DND-41 (cell line): ENCODE data around the gene ORM2.

Source experiments
- ATAC-seq: fragments of 200-7000 bp; cut with Tn5 transposase; 3 replicates; pipeline ENCODE4 v1.9.1; 2021; ENCODE audit warnings: low read depth; ENCODE audit not compliant: insufficient read depth
- DNase-seq: peaks from one replicate; pipeline ENCODE4 v3.0.0-alpha.2; 2020
- H2AFZ ChIP-seq: 2 replicates; pipeline ENCODE4 v1.6.0; 2012; ENCODE audit warnings: low read depth, low read length
- H3K27ac ChIP-seq: 2 replicates; pipeline ENCODE4 v1.5.1; 2012; ENCODE audit warnings: low read length, inconsistent platforms
- H3K27me3 ChIP-seq: fragments of 200-600 bp; sonication (generic); 2 replicates; pipeline ENCODE4 v1.6.0; 2012; ENCODE audit warnings: low read length, mild to moderate bottlenecking, inconsistent platforms; ENCODE audit not compliant: insufficient read depth, poor library complexity
- H3K36me3 ChIP-seq: 2 replicates; pipeline ENCODE4 v1.5.1; 2012; ENCODE audit warnings: low read length, inconsistent platforms; ENCODE audit not compliant: insufficient read depth
- H3K4me1 ChIP-seq: 2 replicates; pipeline ENCODE4 v1.5.1; 2012; ENCODE audit warnings: mild to moderate bottlenecking, low read length; ENCODE audit not compliant: insufficient read depth
- H3K4me2 ChIP-seq: 2 replicates; pipeline ENCODE4 v1.6.0; 2012; ENCODE audit warnings: mild to moderate bottlenecking, moderate library complexity, low read length, inconsistent platforms; ENCODE audit not compliant: insufficient read depth
- H3K4me3 ChIP-seq, 2 experiments: fragments of 200-600 bp in 1 of 2; shearing (Covaris generic) in 1 of 2; 2 replicates each; pipeline ENCODE4 v1.5.1; 2012 to 2016; ENCODE audit warnings: inconsistent platforms in 2 of 2, low read length in 2 of 2, mild to moderate bottlenecking in 2 of 2, low read depth in 1 of 2, moderate library complexity in 1 of 2
- H3K79me2 ChIP-seq: 2 replicates; pipeline ENCODE4 v1.6.0; 2012; ENCODE audit warnings: low read length, inconsistent platforms; ENCODE audit not compliant: insufficient read depth
- H3K9ac ChIP-seq: 2 replicates; pipeline ENCODE4 v1.6.0; 2012; ENCODE audit warnings: low read depth, mild to moderate bottlenecking, inconsistent platforms, low read length, moderate library complexity
- H3K9me3 ChIP-seq: 2 replicates; pipeline ENCODE4 v1.5.1; 2012; ENCODE audit warnings: low read length, moderate library complexity, mild to moderate bottlenecking, inconsistent platforms; ENCODE audit not compliant: insufficient read depth, severe bottlenecking
- H4K20me1 ChIP-seq: 2 replicates; pipeline ENCODE4 v1.6.0; 2012; ENCODE audit warnings: low read length; ENCODE audit not compliant: insufficient read depth
- CTCF ChIP-seq: IDR thresholded peaks from 2 replicates; pipeline ENCODE4 v1.5.1; 2012; ENCODE audit warnings: borderline replicate concordance, low read length, moderate library complexity, mild to moderate bottlenecking; ENCODE audit not compliant: poor library complexity, severe bottlenecking; ENCODE audit errors: extremely low read depth
- EZH2 ChIP-seq: IDR thresholded peaks from 3 replicates; pipeline ENCODE4 v1.6.1; 2012; ENCODE audit warnings: borderline replicate concordance, low read depth, mild to moderate bottlenecking, moderate library complexity, low read length, inconsistent platforms; ENCODE audit not compliant: severe bottlenecking

ORM2 gene

GRCh38 chr9:114335745-114336144 lies 6.1 kb downstream of the ORM2 start:
- peaks cover 60% of the 10 kb centered on the region for H3K36me3 ChIP-seq
- H2AFZ ChIP-seq: no peak overlapping the region
- H3K4me3 ChIP-seq: no peak overlapping the region
- H3K4me1 ChIP-seq: no peaks in the 10 kb centered on the region
- TF ChIP-seq CTCF (no peak), EZH2 (no peak)
- H3K4me2 ChIP-seq: no peak overlapping the region
- DNase-seq (no peak), ATAC-seq (no peak)
- no peaks in the 10 kb centered on the region for H4K20me1 ChIP-seq
- no peaks in the 10 kb centered on the region for H3K27me3 ChIP-seq
- no peak overlapping the region for H3K27ac ChIP-seq
- H3K9ac ChIP-seq: no peak overlapping the region
- no peaks in the 10 kb centered on the region for H3K79me2 ChIP-seq
- no peaks in the 10 kb centered on the region for H3K9me3 ChIP-seq

DNA sequence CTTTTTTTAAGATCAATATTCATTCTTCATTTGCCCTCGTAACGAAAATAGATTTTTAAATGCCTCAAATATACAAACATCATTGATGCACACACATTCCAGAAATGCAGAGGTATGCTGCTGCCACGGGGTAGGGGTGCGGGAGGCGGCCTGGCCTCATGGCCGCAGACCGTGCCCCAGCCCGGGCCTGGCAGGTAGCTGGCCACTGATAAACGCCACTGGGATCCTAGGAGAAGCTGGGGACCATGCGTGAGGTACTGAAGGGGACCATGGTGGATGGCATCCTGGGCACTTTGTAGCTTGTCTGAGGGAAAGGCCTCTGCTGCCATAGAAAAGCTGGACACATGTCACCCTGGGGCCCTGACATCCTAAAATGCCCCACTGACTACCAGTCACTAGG lies 6.5 kb downstream of the ORM2 start:
- ATAC-seq: no peak
- Histone ChIP-seq H4K20me1 (no peaks in the 10 kb centered on the region), H3K9ac (no peak overlapping the region), H3K4me2 (no peak overlapping the region), H3K27me3 (no peaks in the 10 kb centered on the region), H2AFZ (no peak overlapping the region), H3K4me3 (no peak overlapping the region), H3K9me3 (no peaks in the 10 kb centered on the region), H3K4me1 (no peaks in the 10 kb centered on the region), H3K36me3 (peaks cover 64% of the 10 kb centered on the region), H3K79me2 (no peaks in the 10 kb centered on the region), H3K27ac (no peak overlapping the region)
- TF ChIP-seq EZH2 (no peak), CTCF (no peak)
- DNase-seq: no peak

- no peak overlapping the region for H3K4me2 ChIP-seq
- no peak overlapping the region for H3K4me3 ChIP-seq
- H3K4me1 ChIP-seq: no peaks in the 10 kb centered on the region
- no peak overlapping the region for H3K27ac ChIP-seq
- TF ChIP-seq CTCF (no peak), EZH2 (no peak)
- no peak overlapping the region for H2AFZ ChIP-seq
- H3K9ac ChIP-seq: no peak overlapping the region
- peaks cover 71% of the 10 kb centered on the region for H3K36me3 ChIP-seq
- H3K27me3 ChIP-seq: no peaks in the 10 kb centered on the region
- DNase-seq (no peak), ATAC-seq (no peak)
- no peaks in the 10 kb centered on the region for H4K20me1 ChIP-seq
- no peaks in the 10 kb centered on the region for H3K79me2 ChIP-seq
- H3K9me3 ChIP-seq: no peaks in the 10 kb centered on the region
These were observed 7.2 kb downstream of the ORM2 start for GRCh38 chr9:114336699-114337395.

- H3K9ac ChIP-seq: no peak overlapping the region
- ATAC-seq (no peak), DNase-seq (no peak)
- no peak overlapping the region for H3K4me3 ChIP-seq
- H3K27me3 ChIP-seq: no peaks in the 10 kb centered on the region
- H3K9me3 ChIP-seq: no peaks in the 10 kb centered on the region
- H3K4me2 ChIP-seq: no peak overlapping the region
- no peak for TF ChIP-seq CTCF
- TF ChIP-seq EZH2: no peak
- H3K27ac ChIP-seq: no peak overlapping the region
- H2AFZ ChIP-seq: no peak overlapping the region
- no peaks in the 10 kb centered on the region for H3K79me2 ChIP-seq
- no peaks in the 10 kb centered on the region for H4K20me1 ChIP-seq
- peaks cover 84% of the 10 kb centered on the region for H3K36me3 ChIP-seq
- H3K4me1 ChIP-seq: no peaks in the 10 kb centered on the region
These were observed 8.5 kb downstream of the ORM2 start for GRCh38 chr9:114338187-114338586.
